Measurements from ENCODE around the gene COX7A2L.

GRCh38 chr2:42335514-42336104, 25.4 kb downstream of the COX7A2L start:
- TF ChIP-seq CTCF (IDR thresholded peaks at IDR 0.05) (no peak), POLR2A (IDR thresholded peaks at IDR 0.05) (no peak)
